Measurements from ENCODE around the gene SYTL5. TPM values are rescaled to one million over a fixed set of nuclear protein-coding genes. Genes with fewer than 3 reads are reported as not detected.
"Not testable (repeated sequence)": the region's sequence is repeated elsewhere in the genome, so short reads cannot be mapped to it uniquely, and the experiment has no call there.

Gene SYTL5
- polyA plus RNA-seq (ENCODE audit: insufficient read length), result 0.11 TPM

DNA sequence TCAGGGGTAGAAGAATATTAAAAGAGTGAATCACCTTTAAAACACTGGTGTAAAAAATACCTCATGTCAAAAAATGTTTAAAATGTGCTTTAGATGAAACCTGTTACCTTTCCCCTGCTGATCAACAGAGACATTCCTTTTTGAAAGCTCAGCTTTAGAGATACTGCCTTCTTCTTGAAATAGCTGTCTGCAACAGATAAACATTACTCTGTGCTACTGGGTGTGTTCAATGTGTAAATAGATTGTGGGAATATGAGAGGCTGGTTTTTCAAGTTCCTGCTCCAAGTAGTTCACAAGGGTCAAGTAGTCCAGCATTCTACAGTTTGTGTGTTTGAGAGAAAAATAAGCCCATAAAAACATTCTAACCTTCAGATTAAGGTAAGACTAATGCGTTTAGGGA is at the start of gene SYTL5:
SYTL5 (plus strand) TSS at position 263 of the 400 bp plus-strand sequence. CDS start 27,337 bp downstream, outside the sequence.
- DNase-seq (ENCODE audit: low read depth), result no peak

DNA sequence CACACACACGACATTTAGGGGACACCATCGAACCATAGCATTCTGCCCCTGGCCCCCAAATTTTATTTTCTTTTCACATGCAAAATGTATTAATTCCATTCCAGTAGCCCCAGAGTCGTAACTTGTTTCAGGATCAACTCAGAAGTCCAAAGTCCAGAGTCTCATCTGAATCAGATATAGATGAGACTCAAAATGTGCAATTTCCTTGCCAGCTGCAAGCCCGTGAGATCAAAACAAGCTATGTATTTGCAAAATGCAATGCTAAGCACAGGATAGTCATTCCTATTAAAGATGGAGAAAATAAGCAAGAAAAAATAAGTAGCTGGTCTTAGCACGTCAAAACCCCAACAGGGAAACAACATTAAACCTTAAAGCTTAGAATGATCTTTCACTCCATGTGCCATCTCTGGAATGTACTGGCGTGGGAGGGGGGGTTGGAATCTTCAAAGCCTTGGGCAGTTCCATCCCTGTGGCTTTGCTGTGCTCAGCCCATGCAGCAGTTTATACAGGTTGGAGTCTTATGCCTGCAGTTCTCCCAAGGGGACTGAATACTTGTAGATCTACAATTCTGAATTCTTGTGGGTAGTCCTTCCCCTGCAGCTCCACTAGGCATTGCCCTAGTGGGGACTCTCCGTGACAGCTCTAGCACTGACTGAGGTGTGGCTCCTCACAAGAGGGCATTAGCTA is 47.7 kb upstream of the SYTL5 start:
- no peak for DNase-seq (ENCODE audit: low read depth)

DNA sequence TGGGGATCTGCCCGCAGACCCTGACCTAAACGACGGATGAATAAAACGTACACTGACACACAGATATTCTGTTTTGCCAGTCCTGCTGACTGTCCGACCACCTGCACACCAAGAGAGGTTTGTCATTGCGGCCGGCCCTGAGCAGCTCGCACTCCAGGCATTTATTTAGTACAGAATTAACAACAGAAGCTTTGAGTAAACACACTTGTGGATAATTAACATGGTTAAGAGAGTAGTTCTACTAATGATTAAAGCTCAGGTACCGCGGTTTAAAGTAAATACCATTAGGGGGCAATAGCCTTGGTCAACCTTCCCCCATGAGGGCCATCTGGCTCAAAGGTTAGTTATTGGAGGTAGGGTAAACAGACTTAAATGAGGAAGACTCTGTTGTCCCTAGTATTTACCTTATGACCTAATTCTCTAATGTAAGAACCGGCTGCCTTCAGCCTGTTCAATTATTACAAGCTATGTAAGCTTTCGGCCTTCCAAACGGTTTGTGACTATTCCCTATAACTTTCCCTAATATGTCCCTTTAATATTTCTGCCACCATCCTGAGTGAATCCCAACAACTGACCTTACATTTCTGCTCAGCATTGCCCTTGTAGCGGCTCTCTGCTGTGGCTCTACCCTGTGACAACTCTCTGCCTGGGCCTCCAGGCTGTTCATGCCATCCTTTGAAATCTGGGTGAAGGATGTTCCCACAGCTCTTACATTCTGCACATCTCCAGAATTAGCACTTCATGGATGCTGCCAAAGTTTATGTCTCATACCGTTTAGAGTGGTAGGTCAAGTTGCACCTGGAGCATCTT is 46.9 kb upstream of the SYTL5 start:
- no peak for DNase-seq (ENCODE audit: low read depth)

- DNase-seq (ENCODE audit: low read depth), result no peak
These were observed 45.2 kb upstream of the SYTL5 start for GRCh38 chrX:37961118-37961517.

DNA sequence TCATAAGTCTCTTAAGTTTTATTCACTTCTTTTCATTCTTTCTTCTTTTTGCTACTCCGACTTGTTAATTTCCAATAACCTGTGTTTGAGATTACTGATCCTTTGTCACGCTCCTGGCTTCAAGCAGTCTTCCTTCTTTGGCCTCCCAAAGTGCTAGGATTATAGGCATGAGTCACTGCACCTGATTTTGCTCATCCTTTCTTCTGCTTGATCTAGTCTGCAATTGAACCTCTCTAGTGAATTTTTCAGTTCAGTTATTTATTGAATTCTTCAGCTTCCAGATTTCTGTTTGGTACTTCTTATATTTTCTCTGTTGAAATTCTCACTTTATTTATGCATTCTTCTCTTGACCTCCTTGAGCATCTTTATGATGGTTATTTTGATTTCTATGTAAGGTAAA is 38.6 kb upstream of the SYTL5 start:
- no peak for DNase-seq (ENCODE audit: low read depth)

GRCh38 chrX:37975421-37975820 is 30.9 kb upstream of the SYTL5 start:
- no peak for DNase-seq (ENCODE audit: low read depth)

DNA sequence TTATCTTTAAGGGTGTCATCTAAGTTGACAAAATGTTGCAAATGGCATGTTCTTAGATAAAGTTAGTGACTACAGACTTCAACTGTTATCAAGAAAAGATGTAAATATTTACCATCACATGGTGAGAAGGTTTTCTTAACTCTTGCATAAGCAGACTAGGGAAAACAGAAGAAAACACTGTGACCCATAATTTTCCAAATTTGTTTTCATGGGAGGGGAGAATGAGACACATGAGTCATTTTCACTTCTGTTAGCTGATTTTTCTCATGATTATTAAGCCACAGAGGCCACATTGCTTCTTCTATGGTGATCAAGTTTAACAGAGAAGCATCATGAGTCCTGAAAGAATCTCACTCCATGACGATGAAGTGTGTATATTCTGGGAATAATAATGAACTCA is 30.2 kb upstream of the SYTL5 start:
- DNase-seq (ENCODE audit: low read depth), result no peak

DNA sequence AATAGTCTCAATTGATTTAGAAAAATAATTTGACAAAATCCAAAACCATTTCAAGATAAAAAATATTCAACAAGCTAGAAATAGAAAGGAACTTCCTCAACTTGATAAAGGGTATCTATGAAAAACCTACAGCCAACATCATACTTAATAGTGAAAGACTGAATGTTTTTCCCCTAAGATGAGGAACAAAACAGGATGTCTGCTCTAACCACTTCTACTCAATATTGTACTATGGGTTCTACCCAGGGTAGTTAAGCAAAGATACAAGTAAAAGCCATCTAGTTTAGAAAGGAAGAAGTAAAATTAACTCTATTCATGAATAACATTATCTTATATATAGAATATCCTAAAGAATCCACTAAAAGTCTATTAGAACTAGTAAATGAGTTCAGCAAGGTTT is 21.5 kb upstream of the SYTL5 start:
- no peak for DNase-seq (ENCODE audit: low read depth)

DNA sequence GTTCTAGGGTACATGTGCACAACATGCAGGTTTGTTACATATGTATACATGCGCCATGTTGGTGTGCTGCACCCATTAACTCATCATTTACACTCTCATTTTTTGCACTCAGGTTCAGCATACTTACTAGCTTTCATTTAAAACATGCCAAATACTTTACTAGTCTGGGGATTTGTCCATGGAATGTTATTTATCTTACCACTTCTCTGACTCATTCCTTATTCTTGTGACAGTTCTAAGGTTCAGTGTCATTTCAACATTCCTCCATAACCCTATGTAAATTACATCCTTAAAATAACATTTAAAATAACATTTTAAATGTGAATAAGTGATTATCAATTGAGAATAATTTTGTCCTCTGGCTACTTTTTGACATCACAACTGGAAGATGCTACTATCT is 19.5 kb upstream of the SYTL5 start:
- DNase-seq (ENCODE audit: low read depth), result no peak

DNA sequence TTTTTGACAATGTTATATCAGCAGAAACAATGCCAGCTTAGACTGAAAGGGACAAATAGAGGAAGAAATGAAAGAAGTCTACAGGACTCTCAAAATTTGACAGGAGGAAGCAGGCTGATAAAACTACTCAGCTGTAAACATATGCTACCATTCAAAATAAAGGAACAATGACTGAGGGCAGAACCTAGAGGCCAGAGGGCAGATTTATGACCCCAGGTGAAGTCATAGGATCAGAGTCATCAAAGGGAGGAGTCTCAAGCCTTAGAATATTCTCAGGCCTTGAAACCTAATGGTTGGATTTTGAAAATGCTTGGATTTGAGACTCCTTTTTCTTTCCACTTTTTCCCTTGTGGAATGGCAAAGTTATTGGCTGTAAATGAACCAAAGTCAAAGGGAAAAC is 17.0 kb upstream of the SYTL5 start:
- no peak for DNase-seq (ENCODE audit: low read depth)

- DNase-seq (ENCODE audit: low read depth), result not testable (repeated sequence)
These were observed 15.1 kb upstream of the SYTL5 start for GRCh38 chrX:37991303-37991702.

- DNase-seq (ENCODE audit: low read depth), result no peak
These were observed 13.2 kb upstream of the SYTL5 start for GRCh38 chrX:37993176-37993575.

DNA sequence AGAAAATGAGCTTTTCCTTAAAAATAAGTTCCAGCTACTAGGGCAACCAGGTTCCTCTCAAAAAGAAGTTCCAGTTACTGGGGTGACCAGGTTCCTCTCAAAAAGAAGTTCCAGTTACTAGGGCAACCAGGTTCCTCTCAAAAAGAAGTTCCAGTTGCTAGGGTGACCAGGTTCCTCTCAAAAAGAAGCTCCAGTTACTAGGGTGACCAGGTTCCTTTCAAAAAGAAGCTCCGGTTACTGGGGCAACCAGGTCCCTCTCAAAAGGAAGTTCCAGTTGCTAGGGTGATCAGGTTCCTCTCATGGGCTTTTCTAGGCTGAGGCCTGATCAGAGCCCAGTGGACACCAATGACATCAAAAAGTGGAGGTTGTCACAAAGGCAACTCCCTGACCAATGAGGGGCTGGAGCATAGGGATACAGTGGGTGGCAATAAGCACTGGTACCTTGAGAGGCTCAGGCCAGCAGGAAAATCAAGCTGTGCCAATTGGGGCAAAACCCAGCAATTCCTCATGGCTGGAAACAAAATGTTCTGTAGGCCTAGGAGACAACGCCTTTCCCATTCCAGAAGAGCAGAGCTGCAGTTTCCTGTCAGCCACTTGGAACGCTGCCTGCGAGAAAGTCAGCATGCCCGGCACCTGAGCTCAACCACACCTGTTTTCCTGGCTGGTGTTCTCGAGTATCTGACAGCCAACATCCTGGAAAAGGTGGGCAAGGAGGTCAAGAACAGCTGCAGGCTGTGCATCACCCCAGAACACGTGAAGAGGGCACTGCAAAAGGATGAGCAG is 12.3 kb upstream of the SYTL5 start:
- no peak for DNase-seq (ENCODE audit: low read depth)

- no peak for DNase-seq (ENCODE audit: low read depth)
These were observed 10.9 kb upstream of the SYTL5 start for GRCh38 chrX:37995428-37995827.

DNA sequence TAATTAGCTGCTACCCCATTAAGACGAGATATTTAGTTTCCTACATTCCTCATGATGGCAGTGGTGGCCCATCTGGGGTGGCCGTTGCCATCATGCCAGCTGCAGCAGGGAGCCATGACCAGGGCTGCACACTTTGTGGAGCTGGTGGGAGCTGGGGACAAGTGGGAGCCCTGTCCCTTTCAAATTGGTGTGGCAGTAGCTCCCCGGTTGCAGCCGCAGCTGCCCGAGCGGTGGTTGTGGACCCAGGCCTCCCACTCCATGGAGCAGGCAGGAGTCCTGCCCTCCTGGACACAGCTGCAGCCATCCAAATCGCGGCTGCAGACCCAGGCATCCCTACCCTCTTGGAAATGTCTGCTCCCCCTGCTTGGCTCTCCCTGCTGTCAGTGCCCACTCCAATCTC is 9.3 kb upstream of the SYTL5 start:
- no peak for DNase-seq (ENCODE audit: low read depth)

DNA sequence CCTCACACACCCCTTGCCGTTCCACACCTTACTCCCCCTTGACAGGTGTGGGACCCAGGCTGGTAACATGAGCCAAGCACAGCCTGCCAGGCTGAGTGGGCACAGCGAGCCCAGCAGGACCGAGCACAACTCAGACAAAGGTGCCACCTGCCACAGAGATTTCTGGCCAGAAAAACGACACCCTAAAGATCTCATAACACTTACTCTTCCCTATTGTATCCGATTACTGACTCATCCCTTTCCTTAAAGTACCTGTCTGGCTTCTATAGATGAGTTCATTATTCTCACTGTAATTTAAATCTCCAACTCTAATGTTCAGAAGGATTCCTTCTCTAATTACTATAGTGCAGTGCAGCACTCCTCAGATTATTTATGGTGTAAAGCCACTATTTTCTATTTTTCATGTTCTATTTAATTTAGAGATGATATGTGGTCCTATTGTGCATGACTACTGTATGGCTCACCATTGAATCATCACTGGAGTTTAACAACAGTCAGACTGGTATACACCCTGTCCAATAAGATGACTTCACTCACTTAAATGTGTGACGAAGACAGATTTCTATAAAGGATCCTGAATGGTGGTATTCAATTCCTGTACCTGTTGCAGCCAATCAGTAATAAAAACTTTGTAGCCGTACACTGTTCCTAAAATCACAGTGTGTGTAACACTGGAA is 7.6 kb upstream of the SYTL5 start:
- no peak for DNase-seq (ENCODE audit: low read depth)

DNA sequence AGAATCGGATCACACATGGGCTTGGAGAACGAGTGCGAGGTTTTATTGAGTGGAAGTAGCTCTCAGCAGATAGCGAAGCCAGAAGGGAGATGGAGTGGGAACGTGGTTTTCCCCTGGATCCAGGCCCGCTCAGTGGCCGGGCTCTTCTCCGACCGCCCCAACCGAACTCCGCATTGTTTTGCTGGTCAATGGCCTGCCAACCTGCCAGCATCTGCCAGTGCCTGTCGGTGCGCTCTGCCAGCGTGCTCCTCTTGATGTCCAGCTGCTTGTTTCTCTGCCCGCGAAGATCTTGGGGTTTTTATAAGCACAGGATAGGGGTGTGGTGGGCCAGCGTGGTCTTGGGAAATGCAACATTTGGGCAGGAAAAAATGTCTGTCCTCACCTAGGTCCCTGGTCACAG is 5.6 kb upstream of the SYTL5 start:
- DNase-seq (ENCODE audit: low read depth), result no peak

- DNase-seq (ENCODE audit: low read depth), result no peak
These were observed 2.3 kb upstream of the SYTL5 start for GRCh38 chrX:38004046-38004445.

DNA sequence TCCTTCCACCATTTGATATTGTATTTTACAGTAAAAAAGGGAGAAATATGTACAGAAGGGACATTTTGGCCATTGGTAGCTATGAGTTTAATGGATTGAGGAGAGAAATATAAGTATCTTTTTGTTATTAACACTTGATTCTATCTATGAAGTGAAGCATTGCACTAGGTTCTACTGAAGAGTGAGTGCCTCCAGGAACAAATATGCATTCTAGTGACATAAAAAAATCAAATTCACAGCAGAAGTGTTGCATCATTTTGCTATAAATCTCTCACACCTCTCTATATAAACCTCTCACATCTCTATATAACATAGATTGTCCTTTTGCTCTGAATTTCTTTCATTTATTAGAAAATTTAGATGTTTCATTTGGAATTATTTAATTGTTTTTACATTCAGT is 425 bp downstream of the SYTL5 start:
- DNase-seq (ENCODE audit: low read depth), result no peak

- no peak for DNase-seq (ENCODE audit: low read depth)
These were observed 2.3 kb downstream of the SYTL5 start for GRCh38 chrX:38008658-38009057.

GRCh38 chrX:38009641-38010040 is 3.3 kb downstream of the SYTL5 start:
- DNase-seq (ENCODE audit: low read depth), result no peak
